Measurements from ENCODE around the gene CA4.
"Not testable (repeated sequence)": the region's sequence is repeated elsewhere in the genome, so short reads cannot be mapped to it uniquely, and the experiment has no call there.

Gene CA4

GRCh38 chr17:60108712-60109111, 41.1 kb upstream of the CA4 start:
- no peak for TF ChIP-seq ZFX (IDR thresholded peaks at IDR 0.05; ENCODE audit: borderline replicate concordance)
- TF ChIP-seq, protein P1, sequence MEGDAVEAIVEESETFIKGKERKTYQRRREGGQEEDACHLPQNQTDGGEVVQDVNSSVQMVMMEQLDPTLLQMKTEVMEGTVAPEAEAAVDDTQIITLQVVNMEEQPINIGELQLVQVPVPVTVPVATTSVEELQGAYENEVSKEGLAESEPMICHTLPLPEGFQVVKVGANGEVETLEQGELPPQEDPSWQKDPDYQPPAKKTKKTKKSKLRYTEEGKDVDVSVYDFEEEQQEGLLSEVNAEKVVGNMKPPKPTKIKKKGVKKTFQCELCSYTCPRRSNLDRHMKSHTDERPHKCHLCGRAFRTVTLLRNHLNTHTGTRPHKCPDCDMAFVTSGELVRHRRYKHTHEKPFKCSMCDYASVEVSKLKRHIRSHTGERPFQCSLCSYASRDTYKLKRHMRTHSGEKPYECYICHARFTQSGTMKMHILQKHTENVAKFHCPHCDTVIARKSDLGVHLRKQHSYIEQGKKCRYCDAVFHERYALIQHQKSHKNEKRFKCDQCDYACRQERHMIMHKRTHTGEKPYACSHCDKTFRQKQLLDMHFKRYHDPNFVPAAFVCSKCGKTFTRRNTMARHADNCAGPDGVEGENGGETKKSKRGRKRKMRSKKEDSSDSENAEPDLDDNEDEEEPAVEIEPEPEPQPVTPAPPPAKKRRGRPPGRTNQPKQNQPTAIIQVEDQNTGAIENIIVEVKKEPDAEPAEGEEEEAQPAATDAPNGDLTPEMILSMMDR (IDR thresholded peaks at IDR 0.05): no peak
- no peak overlapping the region for H3K27ac ChIP-seq

DNA sequence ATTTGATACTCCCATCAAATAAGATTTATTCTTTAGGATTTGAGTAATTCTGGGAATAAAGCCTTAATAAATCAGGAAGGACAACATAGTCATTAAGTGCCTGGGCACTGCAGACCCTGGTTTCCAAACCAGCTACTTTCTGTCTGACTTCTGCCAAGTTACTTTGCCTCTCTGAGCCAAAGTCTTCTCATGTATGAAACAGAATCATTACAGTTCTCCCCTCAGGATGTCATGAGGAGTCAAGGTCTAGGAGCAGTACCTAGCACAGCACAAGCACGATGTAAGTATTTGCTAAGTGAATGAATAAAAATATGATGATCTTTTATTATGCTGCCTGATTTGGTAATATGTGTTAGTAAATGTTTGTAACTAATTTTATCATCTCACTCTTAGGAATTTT, 40.6 kb upstream of the CA4 start:
- no peak for TF ChIP-seq ZFX (IDR thresholded peaks at IDR 0.05; ENCODE audit: borderline replicate concordance)
- TF ChIP-seq, protein P1 (IDR thresholded peaks at IDR 0.05): no peak
- no peak overlapping the region for H3K27ac ChIP-seq

GRCh38 chr17:60110586-60110985, 39.2 kb upstream of the CA4 start:
- H3K27ac ChIP-seq: no peak overlapping the region
- no peak for TF ChIP-seq ZFX (IDR thresholded peaks at IDR 0.05; ENCODE audit: borderline replicate concordance)
- TF ChIP-seq, protein P1 (IDR thresholded peaks at IDR 0.05): no peak

- not testable (repeated sequence) for H3K27ac ChIP-seq
These were observed 38.1 kb upstream of the CA4 start for GRCh38 chr17:60111661-60112060.

GRCh38 chr17:60115364-60115763, 34.4 kb upstream of the CA4 start:
- H3K27ac ChIP-seq: not testable (repeated sequence)

DNA sequence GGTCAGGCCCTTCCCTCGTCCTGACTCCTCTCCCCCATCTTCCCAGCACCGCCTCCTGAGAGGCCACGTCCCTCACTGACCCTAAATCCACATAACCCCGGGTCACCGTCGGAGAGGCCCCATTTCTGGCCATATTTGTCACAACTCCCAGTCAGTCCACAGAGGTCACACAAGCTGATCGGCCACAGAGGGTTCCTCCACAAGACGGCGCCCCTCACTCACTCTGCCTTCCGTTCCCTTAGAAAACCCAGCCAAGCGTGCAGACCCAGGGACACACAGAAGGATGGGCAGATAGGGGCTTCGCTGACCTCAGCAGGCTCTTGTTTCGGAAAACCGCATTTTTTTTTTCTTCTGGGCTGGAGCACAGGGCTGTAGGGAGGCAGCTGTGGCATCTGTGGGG, 33.6 kb upstream of the CA4 start:
- H3K27ac ChIP-seq: not testable (repeated sequence)

DNA sequence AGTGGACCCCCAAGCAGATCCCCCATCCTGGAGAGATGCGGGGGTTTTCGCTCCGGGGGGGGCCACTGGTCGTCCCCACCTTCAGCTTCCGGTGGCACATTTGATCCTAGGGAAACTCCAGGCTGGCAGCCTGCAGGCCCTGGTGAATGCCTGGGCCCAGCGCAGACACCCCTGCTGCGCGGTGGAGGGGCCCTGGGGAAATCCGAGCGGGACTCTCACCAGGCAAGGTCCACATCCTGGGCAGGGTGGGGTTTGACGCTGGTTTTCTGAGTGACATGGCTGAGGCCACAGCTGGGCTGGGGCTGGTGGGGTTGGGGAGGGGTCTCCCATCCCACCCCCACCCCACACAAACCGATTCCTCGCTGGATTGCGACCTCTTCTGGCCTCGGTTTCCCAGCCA, 30.6 kb upstream of the CA4 start:
- not testable (repeated sequence) for H3K27ac ChIP-seq

GRCh38 chr17:60119807-60120748, 29.7 kb upstream of the CA4 start:
- not testable (repeated sequence) for H3K27ac ChIP-seq

- H3K27ac ChIP-seq: no peak overlapping the region
- TF ChIP-seq, protein P1 (IDR thresholded peaks at IDR 0.05): no peak
- no peak for TF ChIP-seq ZFX (IDR thresholded peaks at IDR 0.05; ENCODE audit: borderline replicate concordance)
These were observed 22.4 kb upstream of the CA4 start for GRCh38 chr17:60127068-60128064.

All from 22Rv1 (cell line).